GM12872 (cell line): ENCODE measurements around the gene SDHA.

Experiments used
- TF ChIP-seq, protein P1 (sequence below): IDR thresholded peaks from 3 replicates; pipeline ENCODE4 v1.5.1; 2011; ENCODE audit warnings: low read depth, mild to moderate bottlenecking, low read length, moderate library complexity; ENCODE audit not compliant: insufficient read depth

Gene SDHA

DNA sequence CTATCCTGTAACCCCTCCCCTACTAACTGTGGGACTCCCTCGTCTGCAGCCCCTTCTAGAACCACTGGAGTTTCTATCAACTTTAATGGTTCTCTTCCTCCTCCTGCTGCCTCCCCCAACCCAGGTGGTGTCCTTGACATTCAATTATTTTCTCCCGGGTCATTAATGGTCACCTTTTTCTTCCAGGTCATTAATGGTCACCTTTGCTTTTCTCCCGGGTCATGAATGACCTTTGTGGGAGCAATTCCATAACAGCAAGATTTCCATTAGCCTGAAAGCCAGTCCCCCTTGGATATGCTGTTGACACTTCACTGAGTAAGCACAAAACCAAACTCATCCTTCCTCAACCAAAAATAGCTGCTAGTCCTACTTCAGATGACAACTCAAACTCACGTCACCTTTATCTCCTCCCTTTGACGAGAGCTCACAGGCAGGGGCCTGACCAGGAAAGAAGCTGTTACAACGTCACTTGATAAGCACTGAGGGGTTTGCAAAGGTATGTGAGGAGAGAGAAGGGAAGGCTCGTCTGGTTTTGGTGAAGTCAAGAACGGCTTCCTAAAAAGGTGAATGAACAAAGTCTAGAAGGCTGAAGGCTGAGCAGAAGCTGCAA lies 11.1 kb upstream of the SDHA start:
- TF ChIP-seq, protein P1, sequence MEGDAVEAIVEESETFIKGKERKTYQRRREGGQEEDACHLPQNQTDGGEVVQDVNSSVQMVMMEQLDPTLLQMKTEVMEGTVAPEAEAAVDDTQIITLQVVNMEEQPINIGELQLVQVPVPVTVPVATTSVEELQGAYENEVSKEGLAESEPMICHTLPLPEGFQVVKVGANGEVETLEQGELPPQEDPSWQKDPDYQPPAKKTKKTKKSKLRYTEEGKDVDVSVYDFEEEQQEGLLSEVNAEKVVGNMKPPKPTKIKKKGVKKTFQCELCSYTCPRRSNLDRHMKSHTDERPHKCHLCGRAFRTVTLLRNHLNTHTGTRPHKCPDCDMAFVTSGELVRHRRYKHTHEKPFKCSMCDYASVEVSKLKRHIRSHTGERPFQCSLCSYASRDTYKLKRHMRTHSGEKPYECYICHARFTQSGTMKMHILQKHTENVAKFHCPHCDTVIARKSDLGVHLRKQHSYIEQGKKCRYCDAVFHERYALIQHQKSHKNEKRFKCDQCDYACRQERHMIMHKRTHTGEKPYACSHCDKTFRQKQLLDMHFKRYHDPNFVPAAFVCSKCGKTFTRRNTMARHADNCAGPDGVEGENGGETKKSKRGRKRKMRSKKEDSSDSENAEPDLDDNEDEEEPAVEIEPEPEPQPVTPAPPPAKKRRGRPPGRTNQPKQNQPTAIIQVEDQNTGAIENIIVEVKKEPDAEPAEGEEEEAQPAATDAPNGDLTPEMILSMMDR, result no peak

DNA sequence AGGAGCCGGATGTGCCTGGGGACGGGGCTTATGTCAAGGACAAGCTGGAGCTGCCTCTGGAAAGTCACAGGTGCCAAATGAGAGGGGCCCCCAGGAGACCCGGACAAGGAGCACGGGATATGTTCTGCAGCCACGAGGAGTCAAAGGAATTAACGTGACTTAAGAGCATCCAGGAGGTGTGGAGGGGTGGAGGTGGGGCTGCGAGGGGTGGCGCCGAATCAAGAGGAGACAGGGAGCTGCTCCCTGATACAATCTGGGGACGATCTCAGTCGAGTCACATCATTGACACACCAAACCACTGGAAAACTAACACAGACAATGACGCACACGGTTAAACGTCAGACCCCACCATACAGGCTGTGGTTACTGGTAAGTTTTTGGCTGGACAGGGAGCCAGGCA lies 10.5 kb upstream of the SDHA start:
- TF ChIP-seq, protein P1, result no peak

DNA sequence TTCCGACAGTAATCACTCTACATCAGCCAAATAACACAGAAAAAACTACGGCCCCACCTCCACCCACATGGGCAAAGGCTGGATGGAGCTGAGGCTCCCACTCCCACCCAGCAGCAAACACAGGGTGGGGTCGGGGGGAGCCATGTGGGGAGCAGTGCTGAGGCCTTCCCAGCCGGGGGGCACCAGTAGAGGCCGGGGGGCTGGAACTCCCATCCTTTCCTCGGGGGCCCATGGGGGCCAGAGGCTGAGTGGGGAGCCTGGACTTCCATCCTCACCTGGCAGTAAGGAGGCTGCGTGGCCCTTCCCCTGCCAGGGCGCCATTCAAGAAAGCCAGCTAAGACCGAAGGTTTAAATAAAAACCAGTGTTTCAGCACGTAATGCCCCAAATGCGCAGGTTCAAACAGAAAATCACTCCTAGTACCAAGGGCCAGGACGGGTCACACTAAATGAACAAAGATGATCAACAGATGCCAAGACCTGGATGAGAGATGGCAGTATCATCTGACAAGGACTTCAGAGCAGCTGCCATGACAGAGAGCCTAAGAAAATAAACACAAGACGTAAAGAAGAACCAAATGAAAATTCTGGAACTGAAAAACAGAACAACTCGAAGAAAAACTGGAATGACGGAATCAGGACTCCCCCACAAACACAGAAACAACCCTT lies 9.5 kb upstream of the SDHA start:
- TF ChIP-seq, protein P1, result no peak

DNA sequence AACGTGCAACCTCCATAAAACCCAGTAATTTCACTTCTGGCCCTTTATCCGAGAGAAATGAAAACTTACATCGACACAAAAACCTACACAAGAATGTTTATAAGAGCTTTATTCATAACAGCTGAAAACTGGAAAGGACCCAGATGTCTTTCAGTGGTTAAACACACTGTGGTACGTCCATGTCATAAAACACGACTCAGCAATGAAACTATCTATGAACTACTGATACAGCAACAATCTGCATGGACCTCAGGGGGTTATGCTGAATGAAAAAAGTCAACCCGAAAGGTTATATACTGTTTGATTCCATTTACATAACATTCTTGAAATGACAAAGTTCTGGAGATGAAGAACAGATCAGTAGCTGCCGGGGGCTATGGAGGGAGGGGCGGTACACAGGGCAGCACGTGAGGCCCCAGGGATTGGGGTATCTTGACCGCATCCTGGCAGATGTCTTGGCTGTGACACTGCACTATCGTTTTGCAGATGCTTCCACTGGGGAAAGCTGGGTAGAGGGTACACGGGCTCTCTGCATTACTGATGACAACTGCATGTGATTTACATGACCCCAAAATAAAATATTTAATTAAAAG lies 4.2 kb upstream of the SDHA start:
- TF ChIP-seq, protein P1, result no peak

DNA sequence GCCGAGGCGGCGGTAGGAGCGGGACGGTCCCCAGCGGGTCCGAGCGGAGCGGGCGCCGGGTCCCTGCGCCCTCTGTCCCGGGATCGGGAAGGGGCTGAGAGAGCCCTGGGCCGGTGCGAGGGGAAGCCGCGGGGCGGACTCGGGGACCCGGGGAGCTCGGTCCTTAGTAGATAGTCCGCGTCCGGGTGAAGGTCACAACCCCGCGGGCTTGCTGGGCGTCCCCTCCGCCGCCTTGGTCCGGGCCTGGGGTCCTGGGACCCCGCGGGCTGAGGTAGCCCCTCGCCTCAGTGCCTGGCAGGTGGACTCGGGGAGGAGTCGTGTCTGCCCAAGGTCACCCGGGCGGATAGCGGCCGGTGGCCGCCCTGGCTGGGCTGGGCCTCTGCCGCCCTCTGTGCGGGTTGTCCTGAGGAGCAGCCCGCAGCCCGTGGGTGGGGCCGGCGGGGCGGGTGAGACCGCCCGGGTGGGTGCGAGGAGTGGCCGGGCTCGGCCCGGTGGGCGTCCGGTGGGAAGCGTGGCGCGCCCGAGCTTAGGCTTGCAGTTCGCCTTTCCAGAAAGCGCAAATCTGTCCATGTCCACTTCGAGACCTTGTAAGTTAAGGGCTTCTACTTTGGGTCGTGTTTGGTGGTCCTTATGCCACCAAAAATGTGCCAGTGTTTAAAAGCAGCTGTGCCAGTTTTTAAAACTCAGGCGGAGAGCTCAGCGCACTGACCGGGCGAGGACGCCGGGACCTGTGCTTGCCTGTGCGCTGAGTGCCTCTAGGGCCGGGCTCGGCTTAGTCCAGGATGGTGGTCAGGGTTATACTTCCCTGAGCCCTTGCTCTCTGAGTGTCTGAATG lies 554 bp downstream of the SDHA start:
- TF ChIP-seq, protein P1, result no peak

- TF ChIP-seq, protein P1, result no peak
These were observed 1.3 kb downstream of the SDHA start for GRCh38 chr5:219460-219863.

DNA sequence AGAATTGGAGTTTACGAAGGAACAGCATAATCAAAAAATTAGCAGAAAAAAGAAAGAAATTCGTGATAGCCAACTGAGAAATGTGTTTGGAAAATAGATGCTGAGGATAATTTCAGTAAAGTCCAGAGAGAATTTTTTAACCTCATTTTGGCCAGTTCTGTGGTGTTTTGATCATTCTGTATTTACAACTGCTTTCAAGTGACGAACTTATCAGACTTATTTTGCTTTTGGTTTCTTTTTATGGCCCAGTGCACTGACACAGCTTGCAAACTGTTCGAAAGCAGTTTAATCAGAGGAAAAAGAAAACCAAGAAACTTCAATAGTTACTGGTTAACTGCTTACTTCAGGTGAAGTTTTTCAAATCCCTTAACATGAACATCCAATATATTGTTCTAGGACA lies 1.9 kb downstream of the SDHA start:
- TF ChIP-seq, protein P1, result no peak
